Spinal cord (tissue), 10 donors: ENCODE data around the gene C2orf68. TPM values are rescaled to one million over a fixed set of nuclear protein-coding genes. Genes with fewer than 3 reads are reported as not detected.
"Not testable (repeated sequence)": the region's sequence is repeated elsewhere in the genome, so short reads cannot be mapped to it uniquely, and the experiment has no call there.

Experiments
- DNase-seq, 6 donors: peaks; one replicate each; pipeline versions ENCODE4 v3.0.0 to v3.0.0-alpha.2; 2013 to 2015; ENCODE audit warnings: low spot score in 6 of 6, low read depth in 4 of 6
- H3K27ac ChIP-seq: one replicate; pipeline ENCODE4 v1.5.1; 2013; ENCODE audit warnings: low read depth, low read length, control low read depth
- H3K27me3 ChIP-seq: one replicate; pipeline ENCODE4 v1.6.1; 2013; ENCODE audit warnings: low read length; ENCODE audit not compliant: control insufficient read depth, insufficient read depth
- H3K36me3 ChIP-seq: one replicate; pipeline ENCODE4 v1.6.1; 2013; ENCODE audit warnings: low read length; ENCODE audit not compliant: control insufficient read depth, insufficient read depth
- H3K4me1 ChIP-seq: one replicate; pipeline ENCODE4 v1.6.1; 2013; ENCODE audit warnings: low read length; ENCODE audit not compliant: control insufficient read depth, insufficient read depth
- H3K4me3 ChIP-seq: one replicate; pipeline ENCODE4 v1.5.1; 2013; ENCODE audit warnings: low read depth, low read length, control low read depth
- H3K9me3 ChIP-seq: one replicate; pipeline ENCODE4 v1.6.1; 2013; ENCODE audit warnings: low read length; ENCODE audit not compliant: control insufficient read depth, insufficient read depth
- WGBS: methylation state at CpG from one replicate; pipeline ENCODE4 v1.1.5; 2013; ENCODE audit warnings: missing lambda C conversion rate; ENCODE audit not compliant: insufficient coverage; 5-methylcytosine and 5-hydroxymethylcytosine counted together
- polyA plus RNA-seq, 2 donors: library from polyadenylated mRNA; unstranded; fragments of 120-200 nt; gene quantifications; one replicate each; pipeline ENCODE4 v1.2.1, GENCODE V29; 2013; ENCODE audit not compliant: insufficient read length in 2 of 2
- total RNA-seq, 2 donors: library from RNA; depleted of rRNA in 1 of 2; stranded (reverse); fragments of 120-200 nt in 1 of 2; fragments of >200 nt in 1 of 2; gene quantifications; one replicate each; pipeline versions ENCODE4 v1.2.3 to v1.2.4, GENCODE V29; 2013 to 2014
- donor health status: healthy.

Gene C2orf68
- total and polyA plus RNA-seq, 4 donors, result 31.6 to 53.0 (median 41.0) TPM

DNA sequence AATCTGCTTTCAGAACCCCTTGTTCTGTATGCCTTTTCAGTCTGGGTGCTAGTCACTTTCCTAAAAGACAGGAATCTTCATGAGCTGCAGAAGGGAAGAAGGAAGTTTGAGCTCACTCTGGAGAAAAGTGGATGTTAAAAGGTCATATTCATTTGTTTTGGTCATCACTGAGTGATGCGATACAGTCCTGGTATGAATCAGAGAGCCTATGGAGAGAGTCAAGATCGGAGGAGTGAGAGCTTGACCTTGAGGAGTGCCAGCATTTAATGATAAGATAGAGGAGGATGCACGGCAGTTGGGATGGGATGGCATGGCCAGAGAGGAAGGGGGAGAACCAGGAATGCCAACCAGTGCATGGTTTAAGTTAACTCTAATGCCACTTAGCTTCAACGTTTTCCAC lies 23.8 kb upstream of the C2orf68 start:
- H3K27ac ChIP-seq, result no peak overlapping the region
- no peaks in the 10 kb centered on the region for H3K27me3 ChIP-seq
- H3K4me3 ChIP-seq, result no peak overlapping the region
- 79% methylated on average over 2 of the region's 4 CpGs for WGBS
- H3K4me1 ChIP-seq, result peaks cover 4% of the 10 kb centered on the region
- H3K36me3 ChIP-seq, result peaks cover 81% of the 10 kb centered on the region
- no peak for DNase-seq
- H3K9me3 ChIP-seq, result no peaks in the 10 kb centered on the region

DNA sequence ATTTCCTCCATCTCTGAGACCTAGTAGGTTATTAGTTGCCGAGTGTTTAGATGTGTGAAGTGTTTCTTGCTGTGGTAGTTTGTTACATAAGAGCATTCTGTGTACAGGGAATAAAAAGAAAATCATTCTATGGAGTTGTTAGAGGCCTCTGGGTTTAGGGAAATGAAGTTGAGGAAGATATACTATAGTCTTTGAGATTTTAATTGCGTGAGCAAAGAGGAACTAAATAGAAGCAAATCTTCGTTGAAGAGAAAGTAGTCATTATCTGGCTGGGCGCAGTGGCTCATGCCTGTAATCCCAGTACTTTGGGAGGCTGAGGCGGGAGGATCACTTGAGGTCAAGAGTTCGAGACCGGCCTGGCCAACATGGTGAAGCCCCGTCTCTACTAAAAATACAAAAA lies 23.1 kb upstream of the C2orf68 start:
- Histone ChIP-seq H3K4me3 (no peak overlapping the region), H3K36me3 (peaks cover 79% of the 10 kb centered on the region), H3K9me3 (no peaks in the 10 kb centered on the region), H3K27me3 (no peaks in the 10 kb centered on the region), H3K4me1 (peaks cover 4% of the 10 kb centered on the region), H3K27ac (no peak overlapping the region)
- DNase-seq, result no peak
- 93% methylated on average over 5 of the region's 8 CpGs for WGBS

DNA sequence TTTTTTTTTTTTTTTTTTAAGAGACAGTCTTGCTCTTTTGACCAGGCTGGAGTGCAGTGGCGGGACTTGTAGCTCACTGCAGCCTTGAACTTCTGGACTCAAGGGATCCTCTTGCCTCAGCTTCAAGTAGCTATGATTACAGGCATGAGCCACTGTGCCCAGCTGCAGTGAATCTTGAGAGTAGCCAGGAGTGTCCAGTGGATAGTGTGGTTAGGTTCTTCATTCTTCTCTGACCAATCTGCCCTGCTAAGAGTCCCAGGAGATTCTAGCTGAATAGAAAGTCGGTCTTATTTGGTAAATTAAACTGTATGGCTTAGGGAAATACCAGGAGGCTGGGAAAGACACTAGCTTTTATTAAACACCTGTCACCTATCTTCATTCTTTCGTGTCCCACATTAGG lies 19.4 kb upstream of the C2orf68 start:
- Histone ChIP-seq H3K27me3 (no peaks in the 10 kb centered on the region), H3K9me3 (no peaks in the 10 kb centered on the region), H3K4me3 (no peak overlapping the region), H3K36me3 (peaks cover 78% of the 10 kb centered on the region), H3K4me1 (no peaks in the 10 kb centered on the region), H3K27ac (no peak overlapping the region)
- WGBS, result 100% methylated on average over 1 of the region's 3 CpGs
- DNase-seq, result no peak

DNA sequence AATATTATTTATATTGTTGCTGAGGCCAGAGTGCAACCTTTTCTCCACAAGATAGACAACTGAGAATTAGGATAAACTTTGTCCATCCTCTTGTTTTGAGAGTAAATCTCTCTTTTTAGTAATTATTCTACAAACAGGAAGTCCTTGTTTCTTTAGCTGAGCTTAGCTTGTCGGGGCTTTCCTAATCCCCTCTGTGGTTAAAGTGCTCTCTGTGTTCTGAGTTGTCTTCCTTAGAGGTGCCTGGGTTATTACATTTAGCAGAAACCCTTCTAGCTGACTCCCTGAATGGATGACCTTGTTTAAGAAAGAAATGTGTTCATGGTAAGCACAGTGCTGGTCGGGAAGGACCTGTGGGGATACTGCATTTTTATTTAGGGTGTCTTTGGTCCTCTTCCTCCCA lies 16.8 kb upstream of the C2orf68 start:
- H3K4me3 ChIP-seq, result no peak overlapping the region

DNA sequence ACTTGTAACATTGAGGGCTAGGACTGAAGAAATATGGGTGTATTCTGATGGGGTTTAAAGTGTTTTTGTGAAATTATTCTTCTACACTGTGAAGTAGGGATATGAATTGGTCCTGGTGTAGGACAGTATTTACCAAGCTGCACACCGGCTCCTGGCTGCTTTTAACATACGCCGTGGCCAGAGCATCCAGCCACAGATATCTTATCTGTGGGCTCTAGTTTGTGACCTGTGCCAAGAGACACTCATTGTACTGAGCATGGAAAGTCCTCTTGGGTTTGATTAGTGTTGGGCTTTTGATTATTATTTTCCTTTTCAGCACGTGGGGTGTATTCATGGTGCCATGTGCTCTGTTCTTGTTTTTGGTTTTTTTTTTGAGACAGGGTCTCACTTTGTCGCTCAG lies 12.1 kb upstream of the C2orf68 start:
- no peak overlapping the region for H3K27ac ChIP-seq
- no peaks in the 10 kb centered on the region for H3K27me3 ChIP-seq
- 95% methylated on average over 4 of the region's 5 CpGs for WGBS
- peaks cover 2% of the 10 kb centered on the region for H3K4me1 ChIP-seq
- H3K4me3 ChIP-seq, result no peak overlapping the region
- no peaks in the 10 kb centered on the region for H3K9me3 ChIP-seq
- no peak for DNase-seq
- peaks cover 69% of the 10 kb centered on the region for H3K36me3 ChIP-seq

More for the DNA sequence above, 16.8 kb upstream of the C2orf68 start:
- WGBS, result 82% methylated on average over 1 of the region's 2 CpGs
- Histone ChIP-seq H3K9me3 (no peaks in the 10 kb centered on the region), H3K27me3 (no peaks in the 10 kb centered on the region), H3K36me3 (peaks cover 77% of the 10 kb centered on the region), H3K27ac (no peak overlapping the region), H3K4me1 (no peaks in the 10 kb centered on the region)
- no peak for DNase-seq

DNA sequence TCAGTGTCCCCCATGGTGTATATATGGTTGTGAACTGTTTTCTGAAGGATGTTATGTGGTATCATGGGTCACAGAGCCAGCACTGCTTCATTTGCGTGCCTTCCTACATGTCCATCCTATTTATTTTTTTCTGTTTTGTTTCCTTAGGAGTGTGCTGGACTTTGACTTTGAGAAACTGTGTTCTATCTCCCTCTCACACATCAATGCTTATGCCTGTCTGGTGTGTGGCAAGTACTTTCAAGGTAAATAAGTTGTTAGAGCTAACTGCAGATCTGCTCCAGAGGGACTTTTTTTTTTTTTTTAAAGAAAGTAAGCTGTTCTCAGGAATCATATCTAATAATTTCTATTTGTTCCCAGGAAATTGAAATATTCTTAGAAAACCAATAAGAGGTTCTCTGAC lies 9.5 kb upstream of the C2orf68 start:
- H3K27ac ChIP-seq, result no peak overlapping the region
- peaks cover 55% of the 10 kb centered on the region for H3K36me3 ChIP-seq
- H3K4me1 ChIP-seq, result peaks cover 11% of the 10 kb centered on the region
- no peaks in the 10 kb centered on the region for H3K9me3 ChIP-seq
- no peaks in the 10 kb centered on the region for H3K27me3 ChIP-seq
- DNase-seq, result no peak
- no peak overlapping the region for H3K4me3 ChIP-seq
- no CpG with 5 or more reads among the region's 1 CpG for WGBS

DNA sequence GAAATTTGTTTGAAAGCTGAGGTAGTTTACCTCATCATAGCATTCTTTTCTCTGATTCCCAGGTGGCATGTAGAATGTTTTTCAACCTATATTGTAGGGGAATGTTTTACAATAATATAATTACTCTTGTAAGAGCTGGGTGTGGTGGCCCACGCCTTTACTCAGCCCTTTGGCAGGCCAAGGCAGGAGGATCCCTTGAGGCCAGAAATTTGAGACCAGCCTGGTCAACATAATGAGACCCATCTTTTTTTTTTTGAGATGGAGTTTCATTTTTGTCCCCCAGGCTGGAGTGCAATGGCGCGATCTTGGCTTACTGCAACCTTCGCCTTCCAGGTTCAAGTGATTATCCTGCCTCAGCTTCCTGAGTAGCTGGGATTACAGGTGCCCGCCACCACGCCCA lies 7.8 kb upstream of the C2orf68 start:
- Histone ChIP-seq H3K27me3 (no peaks in the 10 kb centered on the region), H3K4me1 (peaks cover 20% of the 10 kb centered on the region), H3K27ac (no peak overlapping the region), H3K36me3 (peaks cover 40% of the 10 kb centered on the region), H3K9me3 (no peaks in the 10 kb centered on the region), H3K4me3 (no peak overlapping the region)
- 100% methylated on average over 2 of the region's 6 CpGs for WGBS
- DNase-seq, result no peak

DNA sequence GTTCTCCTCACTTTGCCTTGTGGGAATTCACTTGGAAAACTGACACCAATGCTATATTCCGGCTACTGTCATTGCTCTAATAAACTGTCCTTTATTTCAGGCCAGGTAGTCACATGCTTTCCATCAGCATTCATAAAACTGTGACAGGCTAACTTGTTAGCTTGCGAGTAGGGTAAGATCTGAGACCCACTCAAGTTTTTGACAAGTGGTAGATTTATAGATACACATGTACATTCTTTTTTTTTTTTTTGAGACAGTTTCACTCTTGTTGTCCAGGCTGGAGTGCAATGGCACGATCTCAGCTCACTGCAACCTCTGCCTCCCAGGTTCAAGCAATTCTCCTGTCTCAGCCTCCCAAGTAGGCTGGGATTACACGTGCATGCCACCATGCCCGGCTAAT lies 5.9 kb upstream of the C2orf68 start:
- H3K9me3 ChIP-seq, result not testable (repeated sequence)
- WGBS, result 80% methylated on average over 1 of the region's 5 CpGs

DNA sequence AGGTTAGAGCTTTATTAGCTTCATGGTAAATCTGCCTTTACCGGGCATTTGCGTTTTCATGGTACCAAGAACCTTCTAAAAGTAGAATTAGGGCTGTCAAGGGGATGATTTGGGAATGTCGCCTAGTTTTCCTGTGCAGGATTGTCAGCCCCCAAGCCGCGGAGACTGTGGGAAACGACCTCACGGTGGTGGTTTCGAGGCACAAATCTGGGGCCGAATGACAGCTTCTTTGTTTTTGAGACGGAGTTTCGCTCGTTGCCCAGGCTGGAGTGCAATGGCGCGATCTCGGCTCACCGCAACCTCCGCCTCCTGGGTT lies 3.5 kb upstream of the C2orf68 start:
- H3K4me1 ChIP-seq, result peaks cover 37% of the 10 kb centered on the region
- peak in 1 of 6 donors; percentile 42 for DNase-seq
- peaks cover 15% of the 10 kb centered on the region for H3K36me3 ChIP-seq
- peak overlapping the region; percentile 65 for H3K27ac ChIP-seq
- no peaks in the 10 kb centered on the region for H3K27me3 ChIP-seq
- 40% methylated on average over 12 of the region's 17 CpGs for WGBS
- no peaks in the 10 kb centered on the region for H3K9me3 ChIP-seq
- H3K4me3 ChIP-seq, result peak overlapping the region; percentile 70

More for the DNA sequence above, 5.9 kb upstream of the C2orf68 start:
- not testable (repeated sequence) for H3K27me3 ChIP-seq, H3K27ac ChIP-seq, DNase-seq
- peaks cover 20% of the 10 kb centered on the region for H3K4me1 ChIP-seq
- peak overlapping the region; percentile 70 for H3K4me3 ChIP-seq
- peaks cover 27% of the 10 kb centered on the region for H3K36me3 ChIP-seq

DNA sequence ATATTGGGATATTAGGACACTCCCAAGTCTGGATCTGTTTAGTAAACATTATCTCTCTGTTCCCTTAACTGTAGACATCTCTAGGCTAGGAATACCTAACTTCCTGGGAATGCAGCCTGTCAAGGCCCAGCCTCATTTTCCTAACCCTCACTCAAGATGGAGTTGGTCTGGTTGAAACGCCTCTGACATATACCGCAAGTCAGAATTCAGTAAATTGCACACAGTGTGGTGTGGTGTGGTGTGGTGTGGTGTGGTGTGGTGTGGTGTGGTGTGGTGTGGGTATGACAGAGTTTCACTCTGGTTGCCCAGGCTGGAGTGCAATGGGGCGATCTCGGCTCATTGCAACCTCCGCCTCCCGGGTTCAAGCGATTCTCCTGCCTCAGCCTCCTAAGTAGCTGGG lies 2.9 kb upstream of the C2orf68 start:
- Histone ChIP-seq H3K4me1 (peaks cover 42% of the 10 kb centered on the region), H3K36me3 (peaks cover 15% of the 10 kb centered on the region)
- WGBS, result 100% methylated on average over 5 of the region's 7 CpGs
- not testable (repeated sequence) for H3K27me3 ChIP-seq, DNase-seq, H3K4me3 ChIP-seq, H3K9me3 ChIP-seq, H3K27ac ChIP-seq
